GM21528 (cell line): ENCODE data around the gene FAM163B.

Experiments used
- ATAC-seq: cut with Tn5 transposase; IDR thresholded peaks from one replicate; pipeline ENCODE4 v1.9.1; 2021; ENCODE audit warnings: mild to moderate bottlenecking, moderate library complexity; ENCODE audit not compliant: unreplicated experiment, low FRiP score

Gene FAM163B

GRCh38 chr9:133609311-133610098, at the start of gene FAM163B:
Gene FAM163B (minus strand): TSS chr9:133609389. CDS start chr9:133580223, 29,166 bp downstream.
- no peak for ATAC-seq

GRCh38 chr9:133657120-133657661, 48.0 kb upstream of the FAM163B start:
- no peak for ATAC-seq

GRCh38 chr9:133656211-133657119, 47.3 kb upstream of the FAM163B start:
- ATAC-seq = no peak

GRCh38 chr9:133655701-133656100, 46.5 kb upstream of the FAM163B start:
- no peak for ATAC-seq

GRCh38 chr9:133654736-133655657, 45.8 kb upstream of the FAM163B start:
- ATAC-seq = no peak

GRCh38 chr9:133653638-133654037, 44.4 kb upstream of the FAM163B start:
- no peak for ATAC-seq

- ATAC-seq = no peak
These were observed 40.8 kb upstream of the FAM163B start for GRCh38 chr9:133650026-133650425.

GRCh38 chr9:133649194-133649593, 40.0 kb upstream of the FAM163B start:
- no peak for ATAC-seq

GRCh38 chr9:133647765-133648469, 38.7 kb upstream of the FAM163B start:
- no peak for ATAC-seq

GRCh38 chr9:133647148-133647547, 38.0 kb upstream of the FAM163B start:
- no peak for ATAC-seq

GRCh38 chr9:133645021-133645765, 36.0 kb upstream of the FAM163B start:
- no peak for ATAC-seq

GRCh38 chr9:133643978-133644760, 35.0 kb upstream of the FAM163B start:
- no peak for ATAC-seq

GRCh38 chr9:133643362-133643755, 34.2 kb upstream of the FAM163B start:
- no peak for ATAC-seq

GRCh38 chr9:133642708-133643361, 33.6 kb upstream of the FAM163B start:
- no peak for ATAC-seq

- no peak for ATAC-seq
These were observed 32.8 kb upstream of the FAM163B start for GRCh38 chr9:133641861-133642595.

- no peak for ATAC-seq
These were observed 32.1 kb upstream of the FAM163B start for GRCh38 chr9:133641396-133641655.
